ENCODE data around the gene PNLIPRP3. TPM values are rescaled to one million over a fixed set of nuclear protein-coding genes. Genes with fewer than 3 reads are reported as not detected.

Gene PNLIPRP3
- polyA plus RNA-seq, 5 donors: not detected

DNA sequence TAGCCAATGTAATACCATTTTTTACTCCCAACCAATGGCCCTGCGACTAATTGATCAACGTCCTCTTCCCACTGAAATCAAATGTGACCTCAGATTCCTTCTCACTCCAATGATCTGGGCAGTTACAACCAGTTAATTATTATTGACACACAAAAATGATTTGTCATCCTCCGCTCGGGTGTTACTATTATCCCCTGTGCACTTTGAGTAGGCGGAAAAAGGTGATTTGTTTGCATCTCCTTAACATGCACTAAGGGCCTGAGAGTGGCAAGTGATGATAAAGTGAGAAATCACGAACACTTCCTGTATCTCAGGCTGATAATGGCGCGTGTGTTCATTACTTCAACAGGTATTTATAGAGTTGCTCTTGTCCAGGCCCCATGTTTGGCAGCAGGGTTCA lies 77.1 kb downstream of the PNLIPRP3 start:
- no peak for DNase-seq

DNA sequence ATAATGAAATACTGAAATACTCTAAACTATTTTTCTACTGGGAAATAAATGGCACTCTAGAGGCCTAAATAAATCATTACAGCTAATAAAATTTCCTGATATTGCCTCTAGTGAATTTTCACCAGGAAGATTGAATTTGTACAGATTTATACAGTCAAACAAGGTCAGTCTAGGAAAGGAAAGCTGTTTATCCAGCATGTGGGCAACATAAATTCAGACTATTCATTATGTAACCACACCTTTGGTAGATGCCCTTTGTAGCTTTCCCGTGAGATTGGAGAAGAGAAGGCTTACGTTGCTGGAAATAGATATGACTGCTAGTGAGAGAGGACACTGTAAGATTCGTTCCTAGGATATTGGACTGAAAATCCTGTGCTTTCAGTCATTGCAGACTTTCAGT lies 82.9 kb downstream of the PNLIPRP3 start:
- no peak for DNase-seq

DNA sequence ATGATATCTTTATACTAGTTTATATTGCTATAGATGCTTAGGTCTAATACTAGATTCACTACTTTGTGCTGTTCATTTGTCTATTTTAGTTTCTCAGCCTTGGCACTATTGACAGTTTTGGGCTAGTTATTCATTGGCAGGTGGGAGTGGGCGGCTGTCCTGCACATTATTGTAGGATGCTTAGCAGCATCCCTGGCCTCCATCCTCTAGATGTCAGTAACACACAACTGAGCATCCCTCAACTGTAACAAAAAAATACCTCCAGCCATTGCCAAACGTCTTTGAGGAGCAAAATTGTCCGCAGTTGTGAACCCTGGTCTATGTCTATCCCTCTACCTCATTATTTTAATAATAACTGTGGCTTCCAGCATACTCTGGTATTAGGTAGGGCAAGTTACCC lies 83.7 kb downstream of the PNLIPRP3 start:
- no peak for DNase-seq

DNA sequence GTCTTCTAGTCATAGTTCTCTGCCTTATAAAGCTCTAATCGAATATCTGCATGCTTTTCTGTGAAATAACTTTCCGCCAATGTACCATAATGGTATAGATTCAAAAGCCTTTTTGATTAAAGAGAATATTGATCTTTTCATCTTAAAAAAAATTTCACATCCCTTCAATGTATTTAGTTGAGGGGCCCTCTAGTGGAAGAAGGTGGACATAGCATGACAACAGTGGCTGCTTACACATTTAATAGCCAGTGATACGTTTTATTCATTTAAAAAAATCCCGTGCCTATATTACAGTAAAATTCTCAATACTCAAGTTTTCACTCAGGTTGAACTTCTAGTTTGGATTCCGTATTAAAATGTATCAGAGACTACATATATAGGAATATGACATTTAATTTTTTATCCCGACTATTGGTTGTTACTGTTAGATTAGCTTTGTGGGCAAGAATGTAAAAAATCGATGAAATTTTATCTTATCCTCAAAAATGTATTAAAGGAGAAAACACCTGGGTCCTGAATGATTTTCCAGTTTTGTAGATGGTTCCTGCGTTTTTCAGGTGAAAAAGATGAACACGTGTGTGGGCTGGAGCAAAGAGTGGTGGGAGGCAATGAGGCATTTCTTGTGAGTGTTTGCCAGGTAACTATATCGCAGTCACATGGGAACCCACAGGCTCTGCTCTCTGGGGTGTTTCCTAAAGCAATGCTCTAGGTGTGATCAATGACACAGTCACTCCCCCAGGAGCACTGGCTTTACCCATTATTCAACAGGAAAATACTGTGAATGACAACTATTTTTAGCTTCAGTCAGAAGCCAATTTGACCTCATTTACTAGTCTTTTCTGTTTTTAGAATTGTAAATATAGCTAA lies 94.0 kb downstream of the PNLIPRP3 start:
- DNase-seq: peak in 1 of 2 donors; percentile 7

DNA sequence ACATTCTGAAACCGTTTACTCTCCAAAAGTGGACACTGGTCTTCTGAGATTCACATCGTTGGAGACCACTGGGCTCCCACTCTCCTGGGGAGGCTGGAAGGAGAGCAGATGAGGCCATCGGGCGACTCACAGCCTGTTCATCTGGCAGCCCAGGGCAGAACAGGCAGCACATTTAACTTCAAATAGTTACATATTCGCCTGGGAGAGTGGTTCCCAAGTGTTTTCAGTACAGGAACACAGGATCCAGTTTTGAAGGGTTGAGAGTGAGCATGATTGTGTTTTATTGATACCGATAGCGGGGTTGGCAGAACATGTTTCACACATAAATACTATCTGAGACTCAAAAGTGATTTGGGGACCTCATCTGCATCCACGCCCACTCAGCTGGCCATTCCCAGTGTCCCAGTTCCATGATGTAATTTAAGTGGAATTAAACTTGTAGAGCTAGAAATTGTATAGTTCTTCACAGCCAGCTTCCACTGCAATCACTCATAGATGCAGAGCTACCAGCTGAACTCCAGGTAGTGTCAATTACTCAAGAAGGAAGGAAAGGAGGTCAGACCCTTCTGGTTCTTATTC lies 95.2 kb downstream of the PNLIPRP3 start:
- no peak for DNase-seq

DNA sequence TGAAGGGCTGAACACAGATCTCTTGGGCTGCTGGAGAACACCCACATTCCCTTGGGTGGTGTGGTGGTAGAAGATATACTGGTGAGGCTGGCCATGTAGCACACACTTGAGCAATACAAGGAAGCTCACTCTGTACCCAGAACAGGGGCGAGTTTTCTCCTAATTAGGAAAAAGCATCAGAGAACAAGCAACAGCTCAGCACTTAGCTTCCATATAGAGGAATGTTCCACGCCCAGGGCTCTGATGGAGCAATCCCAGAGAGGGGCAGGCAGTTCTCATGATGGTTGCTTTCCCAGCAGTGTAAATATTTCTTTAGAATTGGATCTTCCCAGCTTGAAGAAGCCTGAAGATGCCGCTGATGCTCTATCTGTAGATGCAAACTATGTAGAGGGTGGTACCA lies 97.1 kb downstream of the PNLIPRP3 start:
- DNase-seq: no peak

DNA sequence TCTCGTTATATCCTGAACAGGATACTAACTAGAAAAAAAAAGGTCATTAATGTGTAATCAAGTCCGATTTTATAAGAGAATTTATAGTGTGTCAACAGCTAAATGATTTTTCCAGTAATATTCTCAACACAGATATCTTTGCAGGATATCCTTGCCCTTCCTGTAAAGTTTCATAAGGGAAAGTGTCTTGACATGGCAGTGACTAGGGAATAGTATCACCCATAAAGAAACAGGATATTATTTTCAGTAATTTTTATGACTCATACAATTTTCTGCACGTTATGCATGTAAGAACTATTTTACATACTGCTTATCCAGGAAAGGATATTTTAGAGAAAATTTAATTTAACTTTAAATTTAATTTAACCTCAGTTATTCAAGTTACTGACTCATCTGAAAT lies 98.6 kb downstream of the PNLIPRP3 start:
- DNase-seq: no peak

Other genes with a start within 250 kb of the PNLIPRP3 start
- 1 to 10 TPM; 2.2 to 5.3 (median 3.5) TPM for gene GFRA1, start 154.6 kb upstream of the PNLIPRP3 start, polyA plus RNA-seq (ENCODE audit: insufficient read depth in 1 of 5, insufficient read length in 5 of 5, low replicate concordance in 1 of 5)
- gene CCDC172, start 103.4 kb upstream of the PNLIPRP3 start, polyA plus RNA-seq (ENCODE audit: insufficient read depth in 1 of 5, insufficient read length in 5 of 5, low replicate concordance in 1 of 5): not detected
- not detected for gene PNLIP, start 118.1 kb downstream of the PNLIPRP3 start, polyA plus RNA-seq (ENCODE audit: insufficient read depth in 1 of 5, insufficient read length in 5 of 5, low replicate concordance in 1 of 5)
- gene PNLIPRP1, start 163.1 kb downstream of the PNLIPRP3 start, polyA plus RNA-seq (ENCODE audit: insufficient read depth in 1 of 5, insufficient read length in 5 of 5, low replicate concordance in 1 of 5): under 1 TPM in 4 of 5 donors, not detected in 1; 0.15 to 0.26 (median 0.21) TPM
- not detected for gene PNLIPRP2, start 193.1 kb downstream of the PNLIPRP3 start, polyA plus RNA-seq (ENCODE audit: insufficient read depth in 1 of 5, insufficient read length in 5 of 5, low replicate concordance in 1 of 5)